CD4-positive, alpha-beta T cell treated with Interleukin-17A for 4 hours (primary cell): ENCODE measurements around the gene PTPRO.

ENCODE experiments used
- DNase-seq: peaks from one replicate; pipeline ENCODE4 v3.0.0-alpha.2; 2020; ENCODE audit warnings: mixed read lengths

The PTPRO gene

DNA sequence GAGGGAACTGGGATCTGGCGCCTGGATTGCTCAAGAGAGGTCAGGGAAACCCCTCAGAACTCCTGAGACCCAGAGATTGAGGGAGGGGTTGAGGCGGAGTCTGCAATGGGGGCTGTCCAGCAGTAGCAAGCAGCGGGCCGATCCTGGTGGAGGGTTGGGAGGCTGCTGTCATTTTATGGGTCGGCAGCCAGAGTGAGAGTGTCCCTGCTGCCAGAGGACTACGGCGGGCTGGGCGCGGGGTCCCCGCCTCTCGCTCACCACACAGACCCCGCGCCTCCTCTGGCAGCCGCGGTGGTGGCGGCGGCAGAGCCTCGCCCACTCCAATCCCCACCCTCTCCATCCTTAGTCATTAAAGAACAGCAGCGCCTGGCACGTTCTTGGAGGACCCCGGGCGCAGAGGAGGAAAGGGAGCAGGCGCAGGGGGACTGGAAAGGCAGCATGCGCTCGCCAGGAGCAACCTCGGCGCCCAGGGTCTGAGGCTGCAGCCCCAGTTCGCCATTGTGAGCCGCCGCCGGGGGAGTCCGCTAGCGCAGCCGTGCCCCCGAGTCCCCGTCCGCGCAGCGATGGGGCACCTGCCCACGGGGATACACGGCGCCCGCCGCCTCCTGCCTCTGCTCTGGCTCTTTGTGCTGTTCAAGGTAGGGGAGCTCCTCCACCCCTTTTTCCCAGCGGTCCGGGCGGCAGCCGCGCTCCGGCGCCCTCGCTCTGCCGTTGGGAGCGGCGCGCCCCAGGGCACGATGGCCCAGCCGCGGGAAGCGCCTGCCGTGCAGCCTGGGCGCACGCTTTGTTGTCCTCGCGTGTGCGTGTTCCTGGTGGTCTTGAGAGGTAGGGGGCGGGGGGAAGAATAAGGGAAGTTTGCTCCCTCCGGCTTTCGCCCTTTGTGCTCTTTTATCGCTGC, at the start of gene PTPRO:
Gene PTPRO, plus strand, starts transcription at position 345 of the 898 bp plus-strand sequence.
- no peak for DNase-seq

DNA sequence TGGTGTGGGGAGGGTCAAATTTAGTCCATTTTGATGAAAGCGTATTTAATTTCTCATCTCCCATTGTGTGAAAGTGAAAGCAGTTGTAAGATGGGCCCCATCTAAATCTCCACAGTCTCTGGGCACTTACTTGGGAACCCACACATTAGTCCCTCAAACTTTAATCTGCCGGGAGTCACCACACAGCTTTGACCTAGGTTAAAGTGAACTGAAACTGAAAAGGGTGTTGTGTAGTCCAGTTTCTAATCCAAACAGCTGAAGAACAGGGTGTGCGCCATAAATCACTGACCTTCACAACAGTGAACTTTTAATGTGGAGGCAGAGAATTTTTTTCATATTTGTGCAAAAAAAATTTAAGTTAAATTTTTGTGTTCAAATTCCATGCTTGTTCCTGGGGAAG, 48.4 kb upstream of the PTPRO start:
- DNase-seq = no peak

- DNase-seq = no peak
Observed at GRCh38 chr12:15274561-15274967, 47.7 kb upstream of the PTPRO start.

DNA sequence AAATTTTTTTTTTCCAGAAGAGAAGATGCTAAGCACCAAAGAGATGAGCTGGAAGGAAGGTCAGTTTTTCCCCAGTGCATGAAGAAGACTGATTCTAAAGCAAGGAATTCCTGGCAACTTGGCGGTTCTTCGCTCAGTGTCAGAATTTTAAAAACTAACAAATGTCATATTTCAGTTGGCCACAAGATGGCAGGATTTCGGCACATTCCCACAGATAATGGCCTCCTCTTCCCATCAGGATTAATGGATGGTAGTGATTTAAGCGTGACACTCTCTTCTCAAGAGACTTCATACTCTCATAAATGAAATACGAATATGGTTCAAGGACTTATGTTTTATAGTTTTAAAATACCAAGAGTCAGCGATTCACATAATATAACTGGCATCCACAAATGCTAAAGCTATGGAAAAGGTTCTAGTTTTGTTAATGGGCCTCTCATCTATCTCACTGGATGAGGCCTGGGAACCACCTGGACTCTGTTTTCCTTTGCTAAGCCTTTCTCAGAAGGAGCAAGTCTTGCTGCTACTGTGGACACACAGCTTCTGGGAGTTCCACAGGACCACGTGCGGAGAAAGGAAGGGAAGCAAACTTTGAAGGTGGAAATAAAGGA, 46.1 kb upstream of the PTPRO start:
- peak; percentile 10 for DNase-seq

GRCh38 chr12:15278816-15279658, 43.3 kb upstream of the PTPRO start:
- no peak for DNase-seq

DNA sequence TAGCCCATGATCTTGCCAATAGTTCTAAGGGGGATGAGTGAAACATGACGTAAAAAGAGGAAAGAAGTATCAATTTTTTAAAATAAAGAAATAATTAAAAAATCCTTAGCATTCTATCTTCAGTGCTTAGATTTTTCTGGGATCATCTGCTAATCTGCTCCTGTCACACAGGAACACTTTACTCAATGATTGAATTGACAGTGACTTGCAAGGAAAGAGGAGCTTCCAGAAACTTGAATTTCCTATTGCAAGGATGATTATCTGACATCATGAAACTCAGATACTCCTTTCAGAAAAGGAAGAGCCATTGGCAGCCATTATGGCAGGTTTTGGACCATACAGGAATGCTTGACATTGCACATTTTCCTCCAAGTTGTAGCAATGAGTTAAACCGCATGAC, 41.4 kb upstream of the PTPRO start:
- DNase-seq = no peak

DNA sequence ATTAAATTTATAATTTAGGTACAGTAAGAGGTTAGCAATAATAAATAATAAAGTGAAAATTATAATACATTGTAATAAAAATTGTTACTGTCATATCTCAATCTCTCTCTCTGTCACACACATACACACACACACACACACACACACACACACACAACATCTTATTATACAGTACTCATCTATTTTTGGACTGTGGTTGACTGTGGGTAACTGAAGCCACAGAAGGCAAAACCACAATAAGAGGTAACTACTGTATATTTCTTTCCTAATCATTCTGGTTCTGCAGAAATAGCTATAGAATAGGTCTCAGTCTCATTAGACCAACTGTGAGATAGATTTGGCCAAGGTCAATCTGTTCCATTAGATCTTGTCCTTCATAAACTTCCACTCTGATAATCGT, 33.1 kb upstream of the PTPRO start:
- DNase-seq = no peak

GRCh38 chr12:15293731-15294130, 28.6 kb upstream of the PTPRO start:
- no peak for DNase-seq

DNA sequence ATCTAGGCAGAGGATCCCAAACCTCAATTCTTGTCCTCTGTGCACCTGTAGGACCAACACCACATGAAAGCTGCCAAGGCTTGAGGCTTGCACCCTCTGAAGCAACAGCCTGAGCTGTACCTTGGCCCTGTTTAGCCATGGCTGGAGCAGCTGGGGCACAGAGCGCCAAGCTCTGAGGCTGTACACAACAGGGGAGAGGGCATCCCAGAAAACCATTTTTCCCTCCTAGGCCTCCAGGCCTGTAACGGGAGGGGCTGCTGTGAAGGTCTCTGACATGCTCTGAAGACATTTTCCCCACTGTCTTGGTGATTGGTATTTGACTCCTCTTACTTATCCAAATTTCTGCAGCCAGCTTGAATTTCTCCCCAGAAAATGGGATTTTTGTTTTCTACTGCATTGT, 22.4 kb upstream of the PTPRO start:
- DNase-seq = no peak

- DNase-seq = no peak
Observed at GRCh38 chr12:15304296-15304695, 18.0 kb upstream of the PTPRO start.

DNA sequence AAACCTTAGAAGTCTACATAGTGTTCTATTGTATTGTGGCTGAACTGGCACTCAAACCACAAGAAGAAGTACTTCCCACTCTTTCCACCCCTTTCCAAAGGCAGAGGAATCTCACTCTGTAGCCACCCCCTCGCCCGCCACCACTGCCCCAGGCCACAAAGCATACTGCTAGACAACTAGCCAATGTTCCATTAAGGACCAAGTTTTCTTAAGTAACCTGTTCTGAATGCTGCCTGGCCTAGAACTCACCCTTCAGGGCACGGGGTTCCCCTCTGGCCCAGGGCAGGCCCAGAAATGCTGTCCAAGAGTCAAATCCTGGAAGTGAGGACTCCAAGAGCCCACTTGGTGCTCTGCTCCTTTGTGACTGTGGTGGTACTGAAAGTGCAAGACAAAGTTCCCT, 15.7 kb upstream of the PTPRO start:
- DNase-seq = no peak

GRCh38 chr12:15307079-15307478, 15.2 kb upstream of the PTPRO start:
- no peak for DNase-seq

GRCh38 chr12:15318841-15319240, 3.5 kb upstream of the PTPRO start:
- DNase-seq = no peak

GRCh38 chr12:15320881-15321280, 1.4 kb upstream of the PTPRO start:
- no peak for DNase-seq

DNA sequence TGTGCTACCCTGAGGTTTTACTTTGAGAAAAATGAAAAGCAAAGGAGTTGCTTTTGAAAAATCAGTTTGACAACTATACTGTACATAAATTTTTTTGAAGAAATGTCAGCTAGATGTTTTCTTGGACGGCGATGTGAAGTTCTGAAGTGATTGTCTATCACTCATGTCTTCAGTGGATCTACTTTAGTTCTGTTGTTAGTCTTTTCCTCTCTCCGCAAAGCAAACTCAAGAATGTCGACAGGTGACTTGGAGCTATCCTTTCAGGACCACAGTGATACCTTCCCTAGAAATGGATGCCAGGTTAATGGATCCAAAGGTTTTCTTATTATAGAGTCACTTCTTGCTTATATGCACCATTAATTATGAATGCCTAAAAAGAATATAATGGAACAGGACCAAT, 1.2 kb downstream of the PTPRO start:
- DNase-seq = no peak

DNA sequence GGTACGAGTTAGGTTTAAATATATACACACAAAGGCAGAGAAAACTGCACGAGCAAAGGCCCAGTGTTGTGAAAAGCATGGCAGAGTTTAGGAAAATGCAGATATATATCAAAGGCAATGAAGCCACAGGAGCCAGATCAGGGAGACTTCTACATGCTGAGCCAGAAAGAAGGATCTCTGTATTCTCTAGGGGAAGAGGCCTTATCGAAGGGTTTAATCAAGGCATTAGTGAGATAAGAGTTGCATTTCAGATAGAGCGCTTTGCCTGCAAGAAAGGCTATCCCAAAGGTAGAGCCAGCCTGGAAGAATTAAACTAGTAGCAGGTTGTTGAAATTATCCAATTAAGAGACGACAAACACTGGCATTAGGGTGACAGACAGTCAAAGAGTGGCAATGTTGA, 7.6 kb downstream of the PTPRO start:
- DNase-seq = no peak

DNA sequence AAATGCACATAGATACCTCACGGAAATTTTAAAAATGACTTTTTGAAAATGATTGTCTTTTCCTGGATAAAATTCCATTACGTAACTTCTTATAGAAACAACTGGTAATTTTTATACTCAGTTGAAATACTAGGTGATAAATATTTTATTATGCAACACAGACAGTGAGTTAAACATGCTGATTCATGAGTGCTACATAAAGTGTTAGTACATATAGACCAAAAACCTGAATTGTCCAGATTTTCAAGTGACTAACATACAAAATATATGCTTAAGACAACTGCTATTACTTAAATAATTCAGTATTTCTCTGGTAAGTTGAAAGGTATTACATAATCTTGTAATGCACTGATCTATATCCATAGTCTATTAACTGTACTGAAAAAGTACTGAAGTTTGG, 11.9 kb downstream of the PTPRO start:
- no peak for DNase-seq

GRCh38 chr12:15335959-15336358, 13.7 kb downstream of the PTPRO start:
- no peak for DNase-seq

DNA sequence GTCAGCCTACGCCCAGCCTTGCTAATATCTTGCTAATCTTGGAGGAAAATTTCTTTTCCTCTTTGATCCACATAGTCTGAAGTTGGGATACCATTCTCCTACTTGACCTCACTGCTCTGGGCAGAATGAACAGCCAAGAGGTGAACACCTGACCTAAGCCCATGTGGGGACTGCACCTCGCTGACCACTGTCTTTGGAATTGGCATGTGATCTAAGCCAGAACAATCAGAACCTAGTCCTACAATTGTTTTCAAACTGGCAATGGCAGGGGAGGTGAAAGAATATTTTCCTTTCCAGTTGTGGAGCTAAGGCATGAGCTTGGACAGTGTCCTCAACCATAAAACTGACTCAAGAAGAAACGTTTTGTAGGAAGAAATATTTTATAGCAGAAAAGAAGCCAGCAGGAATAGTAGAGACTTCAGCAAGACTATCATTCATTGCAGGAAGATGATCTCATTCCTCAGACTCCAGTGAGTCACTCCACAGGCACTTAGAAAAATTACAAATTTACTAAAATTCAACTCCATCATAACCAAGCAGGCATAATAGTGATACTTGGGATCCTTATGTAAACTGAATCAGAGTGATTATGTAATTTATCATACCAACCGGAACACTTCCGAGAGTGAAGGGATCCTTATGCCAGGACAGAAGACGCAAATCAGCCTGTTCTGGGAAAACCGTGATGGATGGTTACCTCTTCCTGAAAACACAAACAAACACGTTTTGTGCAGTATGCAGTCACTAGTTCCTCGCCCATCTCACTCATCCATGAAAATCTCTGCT, 14.7 kb downstream of the PTPRO start:
- no peak for DNase-seq

DNA sequence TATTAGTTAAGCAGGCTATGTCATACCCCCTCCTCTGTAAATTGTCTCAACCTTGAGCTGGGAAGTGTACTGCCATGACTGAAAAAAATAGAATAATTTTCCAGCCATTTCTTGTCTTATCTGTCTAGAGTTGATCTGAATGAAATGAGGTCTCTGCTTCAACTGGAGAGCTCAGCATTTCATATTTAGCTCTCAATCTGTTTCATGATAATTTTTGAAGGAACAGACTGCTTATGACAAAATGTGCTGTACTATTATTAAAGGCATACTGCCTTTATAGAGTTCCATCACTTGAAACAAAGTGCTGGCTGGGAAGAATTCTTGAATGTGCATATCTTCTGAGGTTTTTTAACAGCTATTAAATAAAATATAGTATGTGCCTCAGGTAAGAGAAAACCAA, 19.1 kb downstream of the PTPRO start:
- DNase-seq = no peak

GRCh38 chr12:15344561-15344960, 22.3 kb downstream of the PTPRO start:
- no peak for DNase-seq

GRCh38 chr12:15346488-15346887, 24.2 kb downstream of the PTPRO start:
- DNase-seq = no peak

GRCh38 chr12:15350643-15351042, 28.3 kb downstream of the PTPRO start:
- no peak for DNase-seq
